Endometrial microvascular endothelial cells (primary cell): ENCODE results near the gene PIK3R3. TPM values are rescaled to one million over a fixed set of nuclear protein-coding genes. Genes with fewer than 3 reads are reported as not detected.
"Not testable (repeated sequence)": the region's sequence is repeated elsewhere in the genome, so short reads cannot be mapped to it uniquely, and the experiment has no call there.

Experiments used
- in situ Hi-C: cut with HindIII; loops from 2 replicates; pipeline ENCODE4 v1.10.0; 2017; ENCODE audit warnings: low sequenced_read_pairs, low pct_unique_long_range_greater_than_20kb; ENCODE audit errors: inconsistent ontology term
- total RNA-seq: library from RNA; depleted of rRNA; stranded (reverse); fragments of >200 nt; gene quantifications from one replicate; pipeline ENCODE4 v1.2.3, GENCODE V29; 2015; ENCODE audit errors: inconsistent ontology term

PIK3R3 gene
- total RNA-seq, 1 donor from 2014 or later = 19.2 TPM

GRCh38 chr1:46117810-46118494, 14.5 kb downstream of the PIK3R3 start:
- in situ Hi-C loops = no loop called here

- in situ Hi-C loops = no loop called here
Measured at GRCh38 chr1:46114925-46115603, 17.4 kb downstream of the PIK3R3 start.

DNA sequence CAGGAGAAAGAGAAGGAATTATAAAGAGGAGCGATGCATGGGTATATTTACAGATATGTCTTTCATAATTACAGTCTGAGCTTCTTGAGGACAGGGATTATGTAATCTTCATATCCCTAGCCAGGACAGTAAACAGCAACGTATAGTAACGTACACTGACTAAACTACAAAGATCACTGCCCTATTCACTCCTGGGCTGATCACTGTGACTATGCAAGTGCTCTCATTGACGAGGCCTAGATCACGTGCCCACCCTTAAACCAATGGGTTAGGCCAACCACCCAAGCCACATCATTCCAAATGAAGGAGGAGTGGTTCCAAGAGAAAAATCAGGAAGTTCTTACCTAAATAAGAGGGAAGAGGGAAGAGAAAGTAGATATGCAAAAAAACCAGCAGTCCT, 18.5 kb downstream of the PIK3R3 start:
- in situ Hi-C loops = no loop called here

DNA sequence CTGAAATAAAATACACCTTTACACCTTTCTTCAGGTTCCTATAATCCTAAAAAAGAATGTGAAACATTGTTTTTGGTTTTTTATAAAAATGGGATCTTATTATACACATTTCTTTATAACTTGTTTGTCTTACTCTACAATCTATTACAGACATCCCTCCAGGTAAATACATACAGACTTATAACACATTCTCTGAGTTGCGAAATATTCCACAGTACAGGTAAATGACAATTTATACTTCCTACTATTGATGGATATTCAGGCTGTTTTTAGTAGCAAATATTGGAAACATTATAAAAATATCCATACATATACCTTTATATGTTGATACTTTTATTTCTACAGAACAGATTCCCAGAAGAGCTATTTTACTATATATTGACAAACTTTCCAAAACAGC, 20.3 kb downstream of the PIK3R3 start:
- in situ Hi-C loops = no loop called here

GRCh38 chr1:46110521-46110920, 21.9 kb downstream of the PIK3R3 start:
- in situ Hi-C loops = no loop called here

GRCh38 chr1:46102769-46103476, 29.5 kb downstream of the PIK3R3 start:
- in situ Hi-C loops = no loop called here

DNA sequence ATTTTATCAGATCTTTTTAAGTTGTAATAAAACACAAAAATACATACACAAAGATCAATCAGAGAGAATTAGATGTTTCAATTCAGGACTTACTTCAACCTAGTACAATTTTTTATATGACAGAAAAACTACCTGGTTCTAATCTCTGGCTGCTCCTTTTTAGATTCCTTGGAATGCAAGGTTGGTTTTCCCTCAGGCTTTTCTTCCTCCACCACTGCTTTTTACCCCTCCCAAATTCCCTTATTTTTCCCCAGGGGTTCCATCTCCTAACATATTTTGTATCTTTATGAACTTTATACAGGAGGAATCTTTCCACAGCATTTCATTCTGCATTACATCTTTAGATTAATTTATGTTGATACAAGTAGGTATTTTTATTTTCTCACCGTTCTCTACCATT, 33.2 kb downstream of the PIK3R3 start:
- in situ Hi-C loops = no loop called here

- in situ Hi-C loops = no loop called here
Measured at GRCh38 chr1:46098027-46098712, 34.3 kb downstream of the PIK3R3 start.

GRCh38 chr1:46097149-46097472, 35.3 kb downstream of the PIK3R3 start:
- in situ Hi-C loops = no loop called here

DNA sequence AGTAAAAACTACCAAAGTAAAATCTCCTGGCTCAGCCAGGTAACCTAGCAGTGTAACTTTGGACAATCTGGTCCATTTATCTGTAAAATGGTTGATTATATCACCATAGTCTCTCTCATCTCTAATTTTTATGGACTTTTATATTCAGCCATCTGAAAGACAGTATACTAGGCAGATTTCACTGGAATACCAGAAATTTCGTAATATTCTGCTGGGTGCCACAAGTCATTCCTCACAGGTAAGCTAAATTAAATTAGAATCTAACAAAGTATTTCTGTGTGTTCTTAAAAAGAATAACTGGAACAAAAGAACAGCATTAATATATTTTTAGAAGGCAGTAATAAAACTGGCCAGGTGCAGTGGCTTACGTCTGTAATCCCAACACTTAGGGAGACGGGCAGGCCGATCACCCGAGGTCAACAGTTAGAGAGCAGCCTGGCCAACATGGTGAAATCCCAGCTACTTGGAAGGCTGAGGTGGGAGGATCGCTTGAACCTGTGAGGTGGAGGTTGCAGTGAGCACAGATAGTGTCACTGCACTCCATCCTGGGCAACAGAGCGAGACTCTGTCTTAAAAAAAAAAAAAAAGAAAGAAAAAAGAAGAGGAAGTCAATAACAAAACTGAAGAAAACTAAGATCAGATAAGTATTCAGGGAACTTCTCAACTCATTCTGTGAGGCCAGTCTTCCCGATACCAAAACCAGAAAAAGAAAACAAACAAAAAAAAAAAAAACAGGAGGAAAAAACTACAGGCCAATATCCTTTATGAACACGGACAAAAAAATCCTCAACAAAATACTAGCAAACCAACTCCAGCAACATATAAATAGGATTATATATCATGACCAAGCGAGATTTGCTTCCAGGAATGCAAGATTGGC, 35.9 kb downstream of the PIK3R3 start:
- in situ Hi-C loops = no loop called here

DNA sequence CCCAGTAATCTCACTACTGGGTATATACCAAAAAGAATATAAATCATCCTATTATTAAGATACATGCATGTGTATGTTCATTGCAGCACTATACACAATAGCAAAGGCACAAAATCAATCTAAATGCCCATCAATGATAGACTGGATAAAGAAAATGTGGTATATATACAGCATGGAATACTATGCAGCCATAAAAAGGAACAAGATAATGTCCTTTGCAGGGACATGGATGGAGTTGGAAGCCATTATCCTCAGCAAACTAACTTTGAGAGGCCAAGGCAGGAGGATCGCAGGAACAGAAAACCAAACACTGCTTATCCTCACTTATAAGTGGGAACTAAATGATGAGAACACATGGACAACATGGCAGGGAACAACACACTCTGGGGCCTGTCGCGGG, 37.3 kb downstream of the PIK3R3 start:
- in situ Hi-C loops = not testable (repeated sequence)

- in situ Hi-C loops = no loop called here
Measured at GRCh38 chr1:46094471-46095005, 37.9 kb downstream of the PIK3R3 start.

DNA sequence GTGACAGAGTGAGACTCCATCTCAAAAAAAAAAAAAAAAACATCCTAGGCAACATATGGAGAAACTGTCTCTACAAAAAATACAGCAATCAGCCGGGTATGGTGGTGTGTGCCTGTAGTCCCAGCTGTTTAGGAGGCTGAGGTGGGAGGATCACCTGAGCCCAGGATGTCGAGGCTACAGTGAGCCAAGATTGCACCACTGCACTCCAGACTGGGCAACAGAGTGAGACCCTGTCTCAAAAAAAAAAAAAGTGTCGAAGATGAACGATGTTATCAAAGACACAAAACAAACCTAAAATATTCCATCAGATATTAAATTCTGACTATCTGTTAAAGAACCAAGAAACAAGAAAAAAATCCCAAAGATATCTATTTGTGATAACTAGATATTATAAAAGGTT, 38.6 kb downstream of the PIK3R3 start:
- in situ Hi-C loops = not testable (repeated sequence)

DNA sequence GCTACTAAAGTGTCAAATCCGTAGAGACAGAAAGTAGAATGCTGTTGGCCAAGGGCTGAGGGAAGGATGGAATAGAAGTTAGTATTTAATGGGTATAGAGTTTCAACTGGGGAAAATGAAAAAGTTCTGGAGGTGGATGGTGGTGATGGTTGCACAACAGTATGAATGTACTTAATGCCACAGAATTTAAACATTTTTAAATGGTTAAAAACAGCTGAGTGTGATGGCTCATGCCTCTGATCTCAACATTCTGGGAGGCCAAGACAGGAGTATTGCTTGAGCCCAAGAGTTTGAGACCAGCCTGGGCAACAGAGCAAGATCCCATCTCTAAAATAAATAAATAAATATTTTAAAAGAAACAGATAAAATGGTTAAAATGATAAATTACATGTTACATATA, 44.5 kb downstream of the PIK3R3 start:
- in situ Hi-C loops = no loop called here

DNA sequence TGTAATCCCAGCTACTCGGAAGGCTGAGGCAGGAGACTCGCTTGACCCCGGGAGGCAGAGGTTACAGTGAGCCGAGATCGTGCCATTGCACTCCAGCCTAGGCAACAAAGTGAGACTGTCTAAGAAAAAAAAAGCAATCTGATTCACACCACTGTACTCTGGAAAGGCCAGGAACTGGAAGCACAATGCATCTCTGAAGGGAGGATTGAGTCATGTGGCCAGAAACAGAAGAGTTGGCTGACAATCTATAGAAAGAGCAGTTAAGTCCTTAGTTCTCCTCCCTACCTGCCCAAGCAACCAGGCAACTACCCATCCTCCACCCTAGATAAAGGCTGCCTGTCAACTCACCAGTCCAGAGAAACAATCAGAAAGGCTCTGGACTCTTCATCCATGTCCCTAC, 45.9 kb downstream of the PIK3R3 start:
- in situ Hi-C loops = no loop called here

DNA sequence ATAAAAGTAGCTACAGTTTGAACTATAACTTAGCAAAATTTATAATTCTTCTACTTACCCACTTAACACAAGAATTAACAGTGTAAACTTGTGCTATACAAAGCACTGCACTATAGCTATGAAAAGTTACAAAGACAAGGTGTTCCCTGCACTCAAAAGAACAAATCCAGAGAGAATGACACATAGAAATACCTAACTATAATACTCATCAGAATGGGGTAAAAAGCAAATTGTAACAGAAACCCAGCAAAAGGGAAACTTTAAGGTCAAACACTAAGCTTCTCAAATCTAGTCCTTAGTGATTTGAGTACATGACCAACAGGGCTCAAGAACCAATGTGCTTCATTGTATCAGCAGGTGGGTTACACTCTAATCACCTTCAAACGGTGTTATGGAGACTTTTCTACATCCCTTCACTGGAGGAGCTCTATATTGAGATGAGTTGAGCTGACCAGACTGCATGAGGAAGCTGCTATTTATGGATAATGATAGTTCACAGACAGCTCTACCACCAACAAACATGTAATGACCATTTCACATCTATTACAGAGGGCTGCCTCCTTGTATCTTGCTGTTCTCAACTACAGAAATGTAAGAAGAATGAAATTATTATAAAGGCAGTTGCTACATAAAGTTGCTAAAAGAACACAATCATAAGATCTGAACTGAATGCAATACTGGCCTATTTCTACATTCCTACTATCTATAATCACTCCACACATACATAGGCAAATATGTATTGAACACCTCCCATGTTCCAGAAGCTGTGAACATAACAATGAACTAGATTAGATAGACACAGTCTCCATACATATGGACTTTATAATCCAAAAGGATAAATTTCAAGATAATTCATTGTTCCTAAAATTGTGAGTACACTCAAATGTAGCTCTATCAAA, 47.6 kb downstream of the PIK3R3 start:
- in situ Hi-C loops = no loop called here

DNA sequence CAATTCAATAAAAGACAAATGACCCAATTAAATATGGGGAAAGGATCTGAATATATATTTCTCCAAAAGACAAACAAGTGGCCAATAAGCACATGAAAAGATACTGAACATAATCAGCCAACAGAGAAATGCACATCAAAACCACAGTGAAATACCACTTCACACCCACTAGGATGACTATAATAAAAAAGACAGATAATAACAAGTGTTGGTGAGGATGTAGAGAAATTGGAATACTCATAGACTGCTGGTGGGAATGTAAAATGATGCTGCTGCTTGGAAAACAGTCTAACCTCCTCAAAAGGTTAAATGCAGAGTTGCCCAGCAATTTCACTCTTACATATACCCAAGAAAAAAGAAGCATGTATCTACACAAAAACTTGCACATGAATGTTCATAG, 48.9 kb downstream of the PIK3R3 start:
- in situ Hi-C loops = no loop called here

- in situ Hi-C loops = no loop called here
Measured at GRCh38 chr1:46081619-46082018, 50.8 kb downstream of the PIK3R3 start.
